Ectodermal cell (in vitro differentiated cells): ENCODE data around the gene LOC128125822.
"Not testable (repeated sequence)": the region's sequence is repeated elsewhere in the genome, so short reads cannot be mapped to it uniquely, and the experiment has no call there.

Experiments used
- H3K27ac ChIP-seq: 2 replicates; pipeline ENCODE4 v1.7.0; 2013; ENCODE audit warnings: mild to moderate bottlenecking, low read depth, low read length; ENCODE audit not compliant: insufficient read depth, poor library complexity, severe bottlenecking
- H3K27me3 ChIP-seq: 2 replicates; pipeline ENCODE4 v1.7.0; 2013; ENCODE audit warnings: mild to moderate bottlenecking, low read length; ENCODE audit not compliant: insufficient read depth, control insufficient read depth, poor library complexity, severe bottlenecking
- H3K36me3 ChIP-seq: one replicate; pipeline ENCODE4 v1.7.0; 2013; ENCODE audit warnings: low read length; ENCODE audit not compliant: control insufficient read depth, insufficient read depth
- H3K4me1 ChIP-seq: one replicate; pipeline ENCODE4 v1.7.0; 2013; ENCODE audit warnings: low read length; ENCODE audit not compliant: control insufficient read depth, insufficient read depth
- H3K4me3 ChIP-seq: 2 replicates; pipeline ENCODE4 v1.7.0; 2013; ENCODE audit warnings: low read depth, low read length, control low read depth; ENCODE audit not compliant: insufficient read depth
- H3K9me3 ChIP-seq: 2 replicates; pipeline ENCODE4 v1.7.0; 2013; ENCODE audit warnings: mild to moderate bottlenecking, low read length, moderate library complexity; ENCODE audit not compliant: control insufficient read depth
- WGBS, 2 experiments: methylation state at CpG; one replicate each; pipeline ENCODE4 v1.1.7; 2013; ENCODE audit warnings: missing lambda C conversion rate in 2 of 2; 5-methylcytosine and 5-hydroxymethylcytosine counted together

LOC128125822 gene

GRCh38 chr6:63572044-63572746 is at the start of gene LOC128125822, which contains the start of gene PTP4A1:
LOC128125822 (plus strand) TSS chr6:63572480.
PTP4A1 (plus strand) TSS chr6:63572480; CDS start chr6:63576881, 4,401 bp downstream.
- WGBS, 2 experiments: 0% methylated on average over 73 of the region's 73 CpGs
- H3K27ac ChIP-seq: peak within 1 kb of the TSS; percentile 94
- peaks cover 10% of the 10 kb centered on the region for H3K36me3 ChIP-seq
- H3K4me1 ChIP-seq: peaks cover 7% of the 10 kb centered on the region
- H3K9me3 ChIP-seq: no peaks in the 10 kb centered on the region
- H3K27me3 ChIP-seq: no peaks in the 10 kb centered on the region
- peak within 1 kb of the TSS; percentile 92 for H3K4me3 ChIP-seq

DNA sequence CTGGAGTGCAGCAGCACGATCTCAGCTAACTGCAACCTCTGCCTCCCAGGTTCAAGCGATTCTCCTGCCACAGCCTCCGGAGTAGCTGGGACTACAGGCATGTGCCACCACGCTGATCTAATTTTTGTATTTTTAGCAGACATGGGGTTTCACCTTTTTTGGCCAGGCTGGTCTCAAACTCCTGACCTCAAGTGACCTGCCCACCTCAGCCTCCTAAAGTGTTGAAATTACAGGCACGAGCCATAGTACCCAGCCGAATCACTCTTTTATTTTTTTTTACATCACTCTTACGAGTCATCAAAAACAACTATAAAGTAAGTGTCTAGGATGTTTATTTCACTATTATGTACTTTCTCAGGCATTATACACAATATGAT is 49.4 kb upstream of the LOC128125822 start:
- not testable (repeated sequence) for H3K27me3 ChIP-seq, H3K4me3 ChIP-seq, H3K36me3 ChIP-seq, H3K27ac ChIP-seq, H3K9me3 ChIP-seq, H3K4me1 ChIP-seq
- WGBS, 2 experiments: 92 to 96% methylated on average over 6 of the region's 7 CpGs

GRCh38 chr6:63523630-63524029 is 48.6 kb upstream of the LOC128125822 start:
- Histone ChIP-seq H3K27me3 (no peaks in the 10 kb centered on the region), H3K9me3 (no peaks in the 10 kb centered on the region), H3K36me3 (no peaks in the 10 kb centered on the region), H3K27ac (no peak overlapping the region), H3K4me1 (no peaks in the 10 kb centered on the region), H3K4me3 (no peak overlapping the region)
- WGBS, 2 experiments: 87 to 97% methylated on average over 4 of the region's 4 CpGs

- Histone ChIP-seq H3K27ac (no peak overlapping the region), H3K9me3 (no peaks in the 10 kb centered on the region), H3K4me3 (no peak overlapping the region), H3K36me3 (no peaks in the 10 kb centered on the region), H3K4me1 (no peaks in the 10 kb centered on the region), H3K27me3 (no peaks in the 10 kb centered on the region)
- 70 to 77% methylated on average over 7 of the region's 7 CpGs for WGBS, 2 experiments
Measured at GRCh38 chr6:63525186-63525878, 46.9 kb upstream of the LOC128125822 start.

DNA sequence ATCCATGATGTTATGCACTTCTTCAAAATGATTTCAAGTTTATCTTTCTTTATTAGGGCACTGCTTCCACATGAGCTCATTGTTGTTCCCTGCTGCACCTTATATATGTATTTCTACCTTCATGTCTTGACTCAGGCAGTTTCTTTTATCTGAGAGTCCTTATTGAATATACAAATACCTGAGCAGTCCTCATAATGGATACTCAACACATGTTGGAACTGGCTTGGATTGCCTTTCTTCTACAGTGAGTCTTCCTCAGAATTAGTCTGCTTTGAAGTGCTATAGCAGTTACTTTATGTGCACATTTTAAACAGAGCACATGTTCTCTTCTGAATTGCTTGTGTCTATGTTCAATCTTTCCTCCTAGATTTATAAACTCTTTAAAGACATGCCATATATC is 45.3 kb upstream of the LOC128125822 start:
- no peak overlapping the region for H3K4me3 ChIP-seq
- no peaks in the 10 kb centered on the region for H3K9me3 ChIP-seq
- H3K4me1 ChIP-seq: no peaks in the 10 kb centered on the region
- no peaks in the 10 kb centered on the region for H3K27me3 ChIP-seq
- no peaks in the 10 kb centered on the region for H3K36me3 ChIP-seq
- H3K27ac ChIP-seq: no peak overlapping the region

DNA sequence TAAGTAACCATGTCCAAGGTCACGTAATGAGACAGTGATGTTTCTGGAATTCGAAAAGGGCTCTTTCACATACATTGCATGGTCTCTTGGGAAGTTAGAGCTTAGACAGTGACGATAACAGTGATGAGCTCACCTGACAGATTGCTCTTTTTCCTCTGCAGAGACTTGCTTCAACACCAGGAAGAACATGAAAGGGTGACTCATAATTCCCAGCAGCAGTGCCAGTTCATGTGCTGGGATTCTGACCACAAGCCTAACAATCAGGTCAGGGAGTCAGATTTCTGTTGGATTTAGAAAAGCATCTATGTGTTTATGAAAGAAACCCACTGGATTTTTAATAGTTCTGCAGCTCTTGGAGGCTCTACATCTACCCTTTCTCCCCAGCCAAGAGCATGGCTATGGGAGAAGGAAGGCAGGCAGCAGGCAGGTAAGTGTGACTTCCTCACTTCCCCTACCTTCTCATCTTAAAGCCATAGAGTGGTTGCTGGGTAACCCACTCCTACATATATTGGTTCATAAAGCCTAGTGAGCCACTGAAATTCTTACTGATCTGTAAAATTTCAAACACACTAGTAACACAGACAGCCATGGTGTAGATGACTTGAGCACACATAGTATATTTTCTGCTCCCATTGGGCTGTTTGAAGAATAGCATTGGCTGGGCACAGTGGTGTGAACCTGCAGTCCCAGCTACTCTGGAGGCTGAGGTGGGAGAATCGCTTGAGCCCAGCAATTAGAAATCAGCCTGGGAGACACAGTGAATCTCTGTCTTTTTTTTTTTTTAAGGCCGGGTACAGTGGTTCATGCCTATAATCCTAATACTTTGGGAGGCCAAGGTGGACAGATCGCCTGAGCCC is 44.4 kb upstream of the LOC128125822 start:
- Histone ChIP-seq H3K27me3 (no peaks in the 10 kb centered on the region), H3K9me3 (no peaks in the 10 kb centered on the region), H3K4me3 (no peak overlapping the region), H3K4me1 (no peaks in the 10 kb centered on the region), H3K36me3 (no peaks in the 10 kb centered on the region), H3K27ac (no peak overlapping the region)
- 74 to 79% methylated on average over 6 of the region's 6 CpGs for WGBS, 2 experiments

- WGBS, 2 experiments: 67% methylated on average over 2 of the region's 4 CpGs; no CpG with 5 or more reads in 1 of the 2 experiments
- Histone ChIP-seq H3K4me3 (no peak overlapping the region), H3K27ac (no peak overlapping the region), H3K4me1 (no peaks in the 10 kb centered on the region), H3K36me3 (no peaks in the 10 kb centered on the region), H3K27me3 (no peaks in the 10 kb centered on the region), H3K9me3 (no peaks in the 10 kb centered on the region)
Measured at GRCh38 chr6:63529498-63529897, 42.8 kb upstream of the LOC128125822 start.

DNA sequence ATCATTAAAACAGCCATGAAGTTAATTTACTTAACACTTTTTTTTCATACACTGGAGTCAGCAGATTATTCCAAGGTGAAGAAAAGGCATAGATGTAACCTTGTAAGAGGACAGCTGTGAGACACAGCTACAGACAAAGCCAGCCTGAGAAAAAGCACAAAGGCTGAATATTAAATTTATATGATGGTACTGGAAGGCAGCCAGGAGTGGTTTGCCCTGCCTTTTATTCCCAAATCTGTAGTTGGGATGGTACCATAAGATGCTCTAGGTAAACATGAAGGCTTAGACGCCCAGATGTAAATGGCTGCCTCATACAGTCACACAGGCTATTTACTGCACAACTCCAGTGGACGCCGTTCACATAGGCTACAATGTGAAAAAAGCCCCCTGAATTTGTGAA is 42.1 kb upstream of the LOC128125822 start:
- H3K4me1 ChIP-seq: no peaks in the 10 kb centered on the region
- H3K36me3 ChIP-seq: no peaks in the 10 kb centered on the region
- H3K27ac ChIP-seq: no peak overlapping the region
- 81 to 96% methylated on average over 3 of the region's 3 CpGs for WGBS, 2 experiments
- no peak overlapping the region for H3K4me3 ChIP-seq
- H3K27me3 ChIP-seq: peaks cover 3% of the 10 kb centered on the region
- H3K9me3 ChIP-seq: no peaks in the 10 kb centered on the region

DNA sequence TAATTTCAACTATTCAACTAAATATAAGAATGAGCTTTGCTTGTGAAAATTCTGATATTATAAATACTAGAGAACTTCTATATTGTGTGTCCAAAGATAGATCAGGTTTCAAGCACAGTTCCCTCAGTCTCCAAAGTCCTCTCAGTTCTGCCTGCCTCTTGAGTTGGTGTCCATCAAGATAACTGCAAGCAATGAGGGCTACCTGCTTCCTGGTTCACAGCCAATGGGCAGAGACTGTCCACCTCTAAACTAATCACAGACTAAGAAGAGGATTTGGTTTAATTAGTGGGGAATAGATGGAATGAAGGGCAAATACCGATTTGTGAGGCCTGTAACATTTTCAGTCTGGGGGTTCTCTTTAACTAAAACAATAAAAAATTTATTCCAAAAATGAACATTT is 41.3 kb upstream of the LOC128125822 start:
- Histone ChIP-seq H3K4me3 (no peak overlapping the region), H3K27ac (no peak overlapping the region), H3K4me1 (no peaks in the 10 kb centered on the region), H3K36me3 (no peaks in the 10 kb centered on the region), H3K27me3 (peaks cover 11% of the 10 kb centered on the region), H3K9me3 (no peaks in the 10 kb centered on the region)
- no CpG with 5 or more reads among the region's 1 CpG for WGBS, 2 experiments

DNA sequence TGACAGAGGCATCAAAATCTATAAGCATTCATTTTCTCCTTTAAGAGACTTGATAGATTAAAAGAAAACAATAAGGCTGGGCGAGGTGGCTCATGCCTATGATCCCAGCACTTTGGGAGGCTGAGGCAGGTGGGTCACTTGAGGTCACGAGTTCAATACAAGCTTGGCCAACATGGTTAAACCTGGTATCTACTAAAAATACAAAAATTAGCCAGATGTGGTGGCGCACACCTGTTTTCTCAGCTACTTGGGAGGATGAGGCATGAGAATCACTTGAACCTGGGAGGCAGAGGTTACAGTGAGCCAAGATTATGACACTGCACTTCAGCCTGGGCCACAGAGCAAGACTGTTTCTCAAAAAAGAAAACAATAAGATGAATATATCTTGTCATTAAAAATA is 39.3 kb upstream of the LOC128125822 start:
- no peak overlapping the region for H3K4me3 ChIP-seq
- H3K27me3 ChIP-seq: peaks cover 12% of the 10 kb centered on the region
- H3K27ac ChIP-seq: no peak overlapping the region
- H3K4me1 ChIP-seq: peaks cover 3% of the 10 kb centered on the region
- no peaks in the 10 kb centered on the region for H3K9me3 ChIP-seq
- WGBS, 2 experiments: 80 to 82% methylated on average over 3 of the region's 3 CpGs
- H3K36me3 ChIP-seq: no peaks in the 10 kb centered on the region
